RWPE1 (cell line): Measurements from ENCODE around the gene TMPRSS6.

Experiments
- CTCF ChIA-PET: fragments of 350-600 bp; sonication (Branson Sonifier 250); formaldehyde crosslinking; extraction: SDS; loops from one replicate; lab custom pipeline; 2021; lab: Yijun Ruan, JAX
- POLR2A ChIA-PET: fragments of 400-600 bp; formaldehyde crosslinking; extraction: SDS; loops from one replicate; lab custom pipeline; 2020; ENCODE audit warnings: antibody characterized with exemption; ENCODE audit not compliant: low non-redundant PET; lab: Yijun Ruan, JAX
- DNase-seq: peaks from one replicate; pipeline ENCODE4 v3.0.0; 2012; ENCODE audit warnings: low spot score
- H3K27ac ChIP-seq: fragments of 450-650 bp; 2 replicates; pipeline ENCODE4 v1.5.1; 2017
- CTCF ChIP-seq: fragments of 450-650 bp; conservative IDR thresholded peaks from 2 replicates; pipeline ENCODE4 v1.5.1; 2017; ENCODE audit warnings: low read depth, mild to moderate bottlenecking

The TMPRSS6 gene

GRCh38 chr22:37103151-37103550, 6.4 kb downstream of the TMPRSS6 start:
- no peak for TF ChIP-seq CTCF
- CTCF ChIA-PET = no interaction called here
- no peak overlapping the region for H3K27ac ChIP-seq
- POLR2A ChIA-PET = no interaction called here
- no peak for DNase-seq

GRCh38 chr22:37101311-37102066, 8.0 kb downstream of the TMPRSS6 start:
- POLR2A ChIA-PET = no interaction called here
- CTCF ChIA-PET = no interaction called here
- TF ChIP-seq CTCF = no peak
- H3K27ac ChIP-seq = no peak overlapping the region
- DNase-seq = no peak

- CTCF ChIA-PET = interaction anchor here (0.6 kb wide), 1 partner anchor 299 kb away, joined by 3 read pairs; no protein-coding TSS in a partner anchor
- POLR2A ChIA-PET = no interaction called here
- no peak overlapping the region for H3K27ac ChIP-seq
- TF ChIP-seq CTCF = no peak
- DNase-seq = no peak
These were observed 8.9 kb downstream of the TMPRSS6 start for GRCh38 chr22:37100589-37101127.

GRCh38 chr22:37098976-37099591, 10.4 kb downstream of the TMPRSS6 start:
- ChIA-PET CTCF (interaction anchor here (0.7 kb wide), 1 partner anchor 241 kb away, joined by 3 read pairs; no protein-coding TSS in a partner anchor), POLR2A (no interaction called here)
- no peak for DNase-seq
- no peak for TF ChIP-seq CTCF
- no peak overlapping the region for H3K27ac ChIP-seq

- TF ChIP-seq CTCF = no peak
- POLR2A ChIA-PET = interaction anchor here (0.5 kb wide), 1 partner anchor 50 kb away, joined by 4 read pairs; no protein-coding TSS in a partner anchor
- no peak for DNase-seq
- no peak overlapping the region for H3K27ac ChIP-seq
- CTCF ChIA-PET = no interaction called here
These were observed 12.2 kb downstream of the TMPRSS6 start for GRCh38 chr22:37097346-37097745.

GRCh38 chr22:37095113-37095512, 14.4 kb downstream of the TMPRSS6 start:
- H3K27ac ChIP-seq = no peak overlapping the region
- no peak for TF ChIP-seq CTCF
- ChIA-PET CTCF (no interaction called here), POLR2A (no interaction called here)
- DNase-seq = no peak
